Measurements from ENCODE around the gene ZMYND8.
"Not testable (repeated sequence)": the region's sequence is repeated elsewhere in the genome, so short reads cannot be mapped to it uniquely, and the experiment has no call there.

ZMYND8 gene

DNA sequence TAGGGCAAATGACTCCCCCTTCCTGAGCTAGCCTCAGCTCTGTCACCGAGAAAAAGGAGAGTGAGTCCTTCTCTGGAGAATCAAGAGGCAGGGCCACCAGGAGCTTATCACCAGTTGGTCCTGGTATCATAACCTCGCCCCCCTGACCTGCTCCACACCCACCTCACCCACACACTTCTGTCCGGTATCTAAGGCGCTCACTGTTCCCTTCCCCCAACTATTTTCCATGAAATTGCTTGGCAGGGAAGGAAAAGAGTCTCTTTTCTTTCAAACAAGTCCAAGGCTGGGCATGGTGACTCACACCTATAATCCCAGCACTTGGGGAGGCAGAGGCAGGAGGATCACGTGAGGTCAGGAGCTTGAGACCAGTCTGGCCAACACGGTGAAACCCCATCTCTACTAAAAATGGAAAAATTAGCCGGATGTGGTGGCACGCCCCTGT lies 77.6 kb downstream of the ZMYND8 start:
- TF ChIP-seq EZH2phosphoT487 (IDR thresholded peaks at IDR 0.05; ENCODE audit: low read length) (no peak), EZH2 (optimal IDR thresholded peaks at IDR 0.05; ENCODE audit: low read depth, low read length) (no peak), CTCF (IDR thresholded peaks at IDR 0.05; ENCODE audit: low read length) (no peak)
- no peaks in the 10 kb centered on the region for H3K4me1 ChIP-seq (ENCODE audit: low read length)
- H3F3A ChIP-seq (ENCODE audit: insufficient read depth, low read length) = no peaks in the 10 kb centered on the region
- no peaks in the 10 kb centered on the region for H3K9me2 ChIP-seq (replicated peaks; ENCODE audit: insufficient read depth, low read length)
- no peaks in the 10 kb centered on the region for H3K27me3 ChIP-seq (replicated peaks; ENCODE audit: insufficient read depth, low read length)
- H3K79me2 ChIP-seq (ENCODE audit: low read length) = peaks cover 38% of the 10 kb centered on the region
- H3K27ac ChIP-seq (ENCODE audit: low read length) = no peak overlapping the region
- H3K4me3 ChIP-seq (ENCODE audit: low read length) = no peak overlapping the region
- no peak for DNase-seq
- no peak overlapping the region for H3K9ac ChIP-seq (ENCODE audit: low read length)
- no peak overlapping the region for H2AFZ ChIP-seq (ENCODE audit: low read length)
- H4K20me1 ChIP-seq (ENCODE audit: insufficient read depth, low read length) = peaks cover under 1% of the 10 kb centered on the region; the same call in 1 of the 2 replicates
- no peak overlapping the region for H3K4me2 ChIP-seq (ENCODE audit: low read depth, low read length)
- H3K9me3 ChIP-seq (replicated peaks; ENCODE audit: insufficient read depth, low read length) = no peaks in the 10 kb centered on the region
- H3K36me3 ChIP-seq (replicated peaks; ENCODE audit: insufficient read depth, low read length) = peaks cover 9% of the 10 kb centered on the region

GRCh38 chr20:47277535-47277872 lies 79.0 kb downstream of the ZMYND8 start:
- H3F3A ChIP-seq (ENCODE audit: insufficient read depth, low read length); H3K27ac ChIP-seq (ENCODE audit: low read length); H3K27me3 ChIP-seq (replicated peaks; ENCODE audit: insufficient read depth, low read length); DNase-seq; H3K9ac ChIP-seq (ENCODE audit: low read length); H3K4me2 ChIP-seq (ENCODE audit: low read depth, low read length); H4K20me1 ChIP-seq (ENCODE audit: insufficient read depth, low read length); H3K4me1 ChIP-seq (ENCODE audit: low read length); H2AFZ ChIP-seq (ENCODE audit: low read length); H3K36me3 ChIP-seq (replicated peaks; ENCODE audit: insufficient read depth, low read length); H3K9me2 ChIP-seq (replicated peaks; ENCODE audit: insufficient read depth, low read length); H3K9me3 ChIP-seq (replicated peaks; ENCODE audit: insufficient read depth, low read length); H3K4me3 ChIP-seq (ENCODE audit: low read length): not testable (repeated sequence)
- peaks cover 51% of the 10 kb centered on the region for H3K79me2 ChIP-seq (ENCODE audit: low read length)

- Histone ChIP-seq H3K36me3 (replicated peaks; ENCODE audit: insufficient read depth, low read length) (peaks cover 5% of the 10 kb centered on the region), H2AFZ (ENCODE audit: low read length) (no peak overlapping the region), H3K4me3 (ENCODE audit: low read length) (no peak overlapping the region), H3K4me1 (ENCODE audit: low read length) (peaks cover 3% of the 10 kb centered on the region; the same call in 1 of the 2 replicates), H3K79me2 (ENCODE audit: low read length) (peaks cover 55% of the 10 kb centered on the region), H3K27me3 (replicated peaks; ENCODE audit: insufficient read depth, low read length) (no peaks in the 10 kb centered on the region), H3F3A (ENCODE audit: insufficient read depth, low read length) (0 out of 2 replicates have a peak, but pooled peaks cover 7% of the 10 kb centered on the region), H3K4me2 (ENCODE audit: low read depth, low read length) (no peak overlapping the region), H3K9me3 (replicated peaks; ENCODE audit: insufficient read depth, low read length) (no peaks in the 10 kb centered on the region), H3K27ac (ENCODE audit: low read length) (no peak overlapping the region), H3K9ac (ENCODE audit: low read length) (no peak overlapping the region), H4K20me1 (ENCODE audit: insufficient read depth, low read length) (peaks cover 8% of the 10 kb centered on the region), H3K9me2 (replicated peaks; ENCODE audit: insufficient read depth, low read length) (no peaks in the 10 kb centered on the region)
- TF ChIP-seq CTCF (IDR thresholded peaks at IDR 0.05; ENCODE audit: low read length) = no peak
- no peak for TF ChIP-seq EZH2 (optimal IDR thresholded peaks at IDR 0.05; ENCODE audit: low read depth, low read length)
- no peak for TF ChIP-seq EZH2phosphoT487 (IDR thresholded peaks at IDR 0.05; ENCODE audit: low read length)
- DNase-seq = no peak
Observed at GRCh38 chr20:47276851-47277534, 79.5 kb downstream of the ZMYND8 start.

DNA sequence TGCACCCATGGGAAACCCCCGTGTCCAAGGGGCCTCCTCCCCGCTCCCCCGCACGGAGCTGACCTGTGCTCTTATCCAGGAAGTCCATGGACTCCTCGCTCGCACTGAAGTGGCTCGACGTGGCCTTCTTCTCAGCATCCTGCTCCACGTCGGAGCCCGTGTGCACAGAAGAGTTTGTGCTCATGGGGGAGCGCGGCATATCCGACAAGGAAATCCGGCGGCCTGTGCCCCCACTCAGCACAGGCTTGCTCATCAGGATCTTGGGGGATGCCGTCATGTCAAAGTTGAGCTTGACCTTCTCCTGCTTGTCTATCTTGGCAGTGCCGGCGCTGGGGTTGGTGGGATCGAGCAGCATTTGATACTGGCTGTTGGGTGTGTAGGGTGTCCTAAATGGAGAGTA lies 80.2 kb downstream of the ZMYND8 start:
- no peak for TF ChIP-seq EZH2 (optimal IDR thresholded peaks at IDR 0.05; ENCODE audit: low read depth, low read length)
- no peak for TF ChIP-seq CTCF (IDR thresholded peaks at IDR 0.05; ENCODE audit: low read length)
- no peak for TF ChIP-seq EZH2phosphoT487 (IDR thresholded peaks at IDR 0.05; ENCODE audit: low read length)
- H3K27ac ChIP-seq (ENCODE audit: low read length) = no peak overlapping the region
- H3F3A ChIP-seq (ENCODE audit: insufficient read depth, low read length) = 0 out of 2 replicates have a peak, but pooled peaks cover 7% of the 10 kb centered on the region

More for the DNA sequence above, 80.2 kb downstream of the ZMYND8 start:
- peaks cover 62% of the 10 kb centered on the region for H3K79me2 ChIP-seq (ENCODE audit: low read length)
- H3K4me2 ChIP-seq (ENCODE audit: low read depth, low read length) = no peak overlapping the region
- peaks cover 5% of the 10 kb centered on the region for H3K36me3 ChIP-seq (replicated peaks; ENCODE audit: insufficient read depth, low read length)
- no peaks in the 10 kb centered on the region for H3K9me3 ChIP-seq (replicated peaks; ENCODE audit: insufficient read depth, low read length)
- H3K27me3 ChIP-seq (replicated peaks; ENCODE audit: insufficient read depth, low read length) = no peaks in the 10 kb centered on the region
- H3K9ac ChIP-seq (ENCODE audit: low read length) = no peak overlapping the region
- H3K4me3 ChIP-seq (ENCODE audit: low read length) = no peak overlapping the region
- H2AFZ ChIP-seq (ENCODE audit: low read length) = no peak overlapping the region
- H3K4me1 ChIP-seq (ENCODE audit: low read length) = peaks cover 3% of the 10 kb centered on the region; the same call in 1 of the 2 replicates
- DNase-seq = no peak
- no peaks in the 10 kb centered on the region for H3K9me2 ChIP-seq (replicated peaks; ENCODE audit: insufficient read depth, low read length)
- H4K20me1 ChIP-seq (ENCODE audit: insufficient read depth, low read length) = peaks cover 8% of the 10 kb centered on the region
